AG04449 (cell line): ENCODE measurements around the gene KCNJ3.

Source experiments
- CTCF ChIA-PET: fragments of 350-600 bp; formaldehyde crosslinking; extraction: SDS; loops from one replicate; lab custom pipeline; 2021; ENCODE audit warnings: antibody characterized with exemption; lab: Yijun Ruan, JAX
- POLR2A ChIA-PET: fragments of 400-600, 350-600 bp; formaldehyde crosslinking; extraction: SDS; loops from one replicate; lab custom pipeline; 2020; ENCODE audit warnings: antibody characterized with exemption, inconsistent platforms; lab: Yijun Ruan, JAX
- DNase-seq: peaks from one replicate; pipeline ENCODE4 v3.0.0-alpha.2; 2010; ENCODE audit warnings: low read depth, low spot score
- H3K4me3 ChIP-seq: 2 replicates; pipeline ENCODE4 v1.5.1; 2011; ENCODE audit warnings: low read depth, mild to moderate bottlenecking, control low read depth, low read length
- TF ChIP-seq, protein P1 (sequence below): IDR thresholded peaks from one replicate; pipeline ENCODE4 v1.5.1; 2011; ENCODE audit warnings: mild to moderate bottlenecking, moderate library complexity, low read length, control low read depth, inconsistent platforms; ENCODE audit not compliant: insufficient read depth; ENCODE audit errors: missing control alignments

Gene KCNJ3

GRCh38 chr2:154740361-154740760, 41.9 kb downstream of the KCNJ3 start:
- ChIA-PET POLR2A (no interaction called here), CTCF (no interaction called here)
- no peak overlapping the region for H3K4me3 ChIP-seq
- TF ChIP-seq, protein P1, sequence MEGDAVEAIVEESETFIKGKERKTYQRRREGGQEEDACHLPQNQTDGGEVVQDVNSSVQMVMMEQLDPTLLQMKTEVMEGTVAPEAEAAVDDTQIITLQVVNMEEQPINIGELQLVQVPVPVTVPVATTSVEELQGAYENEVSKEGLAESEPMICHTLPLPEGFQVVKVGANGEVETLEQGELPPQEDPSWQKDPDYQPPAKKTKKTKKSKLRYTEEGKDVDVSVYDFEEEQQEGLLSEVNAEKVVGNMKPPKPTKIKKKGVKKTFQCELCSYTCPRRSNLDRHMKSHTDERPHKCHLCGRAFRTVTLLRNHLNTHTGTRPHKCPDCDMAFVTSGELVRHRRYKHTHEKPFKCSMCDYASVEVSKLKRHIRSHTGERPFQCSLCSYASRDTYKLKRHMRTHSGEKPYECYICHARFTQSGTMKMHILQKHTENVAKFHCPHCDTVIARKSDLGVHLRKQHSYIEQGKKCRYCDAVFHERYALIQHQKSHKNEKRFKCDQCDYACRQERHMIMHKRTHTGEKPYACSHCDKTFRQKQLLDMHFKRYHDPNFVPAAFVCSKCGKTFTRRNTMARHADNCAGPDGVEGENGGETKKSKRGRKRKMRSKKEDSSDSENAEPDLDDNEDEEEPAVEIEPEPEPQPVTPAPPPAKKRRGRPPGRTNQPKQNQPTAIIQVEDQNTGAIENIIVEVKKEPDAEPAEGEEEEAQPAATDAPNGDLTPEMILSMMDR = no peak
- DNase-seq = no peak

GRCh38 chr2:154758871-154759270, 60.4 kb downstream of the KCNJ3 start:
- ChIA-PET CTCF (no interaction called here), POLR2A (no interaction called here)

GRCh38 chr2:154762638-154763037, 64.1 kb downstream of the KCNJ3 start:
- CTCF ChIA-PET = no interaction called here
- no peak for DNase-seq
- no peak overlapping the region for H3K4me3 ChIP-seq
- POLR2A ChIA-PET = no interaction called here
- TF ChIP-seq, protein P1 = no peak

More at GRCh38 chr2:154758871-154759270, 60.4 kb downstream of the KCNJ3 start:
- TF ChIP-seq, protein P1 = no peak
- DNase-seq = no peak
- no peak overlapping the region for H3K4me3 ChIP-seq

DNA sequence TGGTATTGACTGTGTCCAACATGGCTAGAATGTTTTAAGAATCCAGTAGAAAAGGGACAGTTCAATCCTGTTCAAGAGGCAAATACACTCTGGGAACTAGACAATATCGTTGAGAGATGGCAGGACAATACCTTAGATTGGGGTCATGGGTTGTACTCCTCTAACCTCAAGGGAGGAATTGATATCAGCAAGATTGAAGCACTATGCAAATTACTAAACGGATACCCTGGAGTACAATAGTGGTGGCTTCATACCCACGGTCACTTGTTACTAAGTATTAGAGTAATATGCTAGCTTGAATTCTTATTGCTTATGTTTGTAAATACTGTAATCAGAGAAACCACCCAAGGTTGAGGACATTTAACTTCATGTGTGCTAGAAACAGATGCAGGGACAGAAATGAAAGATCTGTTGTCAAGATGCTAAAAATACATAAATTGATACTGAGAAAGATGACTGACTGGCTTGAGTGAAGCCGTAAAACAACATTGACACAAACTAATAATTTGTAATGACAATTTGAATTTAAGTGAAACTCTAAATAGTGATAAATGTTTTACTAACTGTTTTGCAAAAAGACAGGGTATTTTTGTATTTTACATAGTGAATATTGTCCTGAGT, 73.3 kb downstream of the KCNJ3 start:
- TF ChIP-seq, protein P1 = no peak
- no peak for DNase-seq
- ChIA-PET CTCF (no interaction called here), POLR2A (no interaction called here)
- H3K4me3 ChIP-seq = no peak overlapping the region

GRCh38 chr2:154776825-154777224, 78.3 kb downstream of the KCNJ3 start:
- ChIA-PET CTCF (no interaction called here), POLR2A (no interaction called here)
- TF ChIP-seq, protein P1 = no peak
- no peak overlapping the region for H3K4me3 ChIP-seq
- DNase-seq = no peak

GRCh38 chr2:154794406-154794805, 95.9 kb downstream of the KCNJ3 start:
- DNase-seq = no peak
- ChIA-PET CTCF (no interaction called here), POLR2A (no interaction called here)
- TF ChIP-seq, protein P1 = no peak
- H3K4me3 ChIP-seq = no peak overlapping the region
